HFF-Myc (cell line): ENCODE measurements around the gene LVRN.

ENCODE experiments used
- DNase-seq: peaks from one replicate; pipeline ENCODE4 v3.0.0-alpha.2; 2011; ENCODE audit warnings: low read depth; ENCODE audit errors: extremely low read depth
- H3K4me3 ChIP-seq: replicated peaks from 2 replicates; pipeline ENCODE4 v1.5.1; 2011; ENCODE audit warnings: low read depth, mild to moderate bottlenecking, control low read depth, low read length
- TF ChIP-seq, protein P1 (sequence below): IDR thresholded peaks from 2 replicates; pipeline ENCODE4 v1.5.1; 2012; ENCODE audit warnings: mild to moderate bottlenecking, low read depth, low read length, control low read depth; ENCODE audit errors: missing control alignments

LVRN gene

GRCh38 chr5:115934388-115934974 is 27.8 kb upstream of the LVRN start:
- DNase-seq, result no peak
- H3K4me3 ChIP-seq, result no peak overlapping the region
- TF ChIP-seq, protein P1, sequence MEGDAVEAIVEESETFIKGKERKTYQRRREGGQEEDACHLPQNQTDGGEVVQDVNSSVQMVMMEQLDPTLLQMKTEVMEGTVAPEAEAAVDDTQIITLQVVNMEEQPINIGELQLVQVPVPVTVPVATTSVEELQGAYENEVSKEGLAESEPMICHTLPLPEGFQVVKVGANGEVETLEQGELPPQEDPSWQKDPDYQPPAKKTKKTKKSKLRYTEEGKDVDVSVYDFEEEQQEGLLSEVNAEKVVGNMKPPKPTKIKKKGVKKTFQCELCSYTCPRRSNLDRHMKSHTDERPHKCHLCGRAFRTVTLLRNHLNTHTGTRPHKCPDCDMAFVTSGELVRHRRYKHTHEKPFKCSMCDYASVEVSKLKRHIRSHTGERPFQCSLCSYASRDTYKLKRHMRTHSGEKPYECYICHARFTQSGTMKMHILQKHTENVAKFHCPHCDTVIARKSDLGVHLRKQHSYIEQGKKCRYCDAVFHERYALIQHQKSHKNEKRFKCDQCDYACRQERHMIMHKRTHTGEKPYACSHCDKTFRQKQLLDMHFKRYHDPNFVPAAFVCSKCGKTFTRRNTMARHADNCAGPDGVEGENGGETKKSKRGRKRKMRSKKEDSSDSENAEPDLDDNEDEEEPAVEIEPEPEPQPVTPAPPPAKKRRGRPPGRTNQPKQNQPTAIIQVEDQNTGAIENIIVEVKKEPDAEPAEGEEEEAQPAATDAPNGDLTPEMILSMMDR, result no peak

- no peak overlapping the region for H3K4me3 ChIP-seq
- DNase-seq, result no peak
- TF ChIP-seq, protein P1, result no peak
These were observed 26.2 kb upstream of the LVRN start for GRCh38 chr5:115936031-115936430.

GRCh38 chr5:115939059-115939458 is 23.2 kb upstream of the LVRN start:
- DNase-seq, result no peak
- TF ChIP-seq, protein P1, result no peak

GRCh38 chr5:115940080-115940810 is 22.0 kb upstream of the LVRN start:
- TF ChIP-seq, protein P1, result no peak
- no peak overlapping the region for H3K4me3 ChIP-seq
- DNase-seq, result no peak

More at GRCh38 chr5:115939059-115939458, 23.2 kb upstream of the LVRN start:
- no peak overlapping the region for H3K4me3 ChIP-seq

DNA sequence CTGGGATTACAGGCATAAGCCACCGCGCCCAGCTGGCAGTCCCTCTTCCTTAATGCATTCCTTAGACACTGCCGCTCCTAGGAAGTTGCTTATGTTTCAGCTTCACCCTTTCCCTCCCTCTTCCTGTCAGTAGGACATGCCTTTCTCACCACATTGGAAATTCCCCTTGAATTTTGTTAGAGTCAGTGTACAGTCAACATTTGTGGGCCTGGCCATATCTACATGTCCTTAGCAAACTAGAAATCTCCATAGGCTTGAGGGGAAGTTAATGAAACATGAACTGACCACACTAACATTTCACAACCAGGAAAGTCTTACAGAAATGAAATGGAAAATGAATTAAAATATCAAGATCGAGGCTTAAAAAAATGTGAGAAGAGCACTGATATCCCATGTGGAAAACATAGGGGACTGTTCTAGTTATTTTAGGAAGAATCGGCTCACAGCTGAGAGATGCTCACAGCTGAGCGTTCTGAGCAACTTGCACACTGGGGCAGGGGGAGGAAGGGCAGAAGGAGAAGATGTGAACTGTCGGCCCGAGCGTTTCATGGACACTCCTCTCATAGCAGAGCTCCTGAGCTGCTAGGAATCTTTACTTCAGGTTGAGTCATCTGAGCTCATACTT is 21.1 kb upstream of the LVRN start:
- TF ChIP-seq, protein P1, result no peak
- peak; percentile 85 for DNase-seq
- no peak overlapping the region for H3K4me3 ChIP-seq

DNA sequence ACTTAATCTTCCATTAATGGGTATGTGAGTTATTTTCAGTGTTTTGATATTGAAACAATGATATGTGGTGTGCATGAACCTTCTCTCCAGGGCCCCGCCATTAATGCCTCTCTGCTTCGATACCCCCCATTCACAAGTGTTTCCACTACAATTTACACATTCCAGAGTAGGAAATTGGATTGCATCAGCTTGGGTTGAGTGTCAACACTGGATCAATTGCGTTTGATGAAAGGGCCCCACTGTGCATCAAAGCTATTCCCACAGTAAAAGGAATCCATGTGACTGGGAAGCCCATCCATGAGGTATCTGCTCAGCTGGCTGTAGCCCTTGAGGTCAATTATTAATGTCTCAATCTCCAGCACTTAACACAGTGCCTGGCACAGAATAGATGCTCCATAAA is 17.8 kb upstream of the LVRN start:
- TF ChIP-seq, protein P1, result no peak
- H3K4me3 ChIP-seq, result no peak overlapping the region
- DNase-seq, result no peak
